GM12878 (cell line): ENCODE measurements around the gene MYOCOS. TPM values are rescaled to one million over a fixed set of nuclear protein-coding genes. Genes with fewer than 3 reads are reported as not detected.

Source experiments
- ATAC-seq: fragments of 200-7000 bp; cut with Tn5 transposase; 3 replicates; pipeline ENCODE4 v1.9.1; 2020; ENCODE audit warnings: mild to moderate bottlenecking, moderate library complexity
- BruUV-seq: library from RNA; stranded (reverse); fragments of 400-500 nt; replicated peaks from 2 replicates; lab custom pipeline; 2021; lab: Mats Ljungman, UMichigan
- CTCF ChIA-PET: fragments of 300-600 bp; sonication (Branson Sonifier 250); formaldehyde crosslinking; extraction: SDS; loops from one replicate; lab custom pipeline; 2021; ENCODE audit warnings: inconsistent platforms; lab: Yijun Ruan, JAX
- POLR2A ChIA-PET: fragments of 350-600 bp; formaldehyde crosslinking; extraction: SDS; loops from one replicate; lab custom pipeline; 2021; ENCODE audit warnings: inconsistent platforms; lab: Charles Lee
- RAD21 ChIA-PET: fragments of 300-600 bp; sonication (Branson Sonifier 250); formaldehyde crosslinking; loops from one replicate; lab custom pipeline; 2023; ENCODE audit warnings: antibody characterized with exemption; ENCODE audit not compliant: unreplicated experiment; lab: Charles Lee
- SMC1A ChIA-PET: fragments of 300-600 bp; sonication (Branson Sonifier 250); formaldehyde crosslinking; loops from one replicate; lab custom pipeline; 2023; ENCODE audit not compliant: unreplicated experiment, uncharacterized antibody; lab: Charles Lee
- DNase-seq: peaks from one replicate; pipeline ENCODE4 v3.0.0-alpha.2; 2011; ENCODE audit warnings: low read depth, low spot score
- FAIRE-seq: peaks from 3 replicates; lab custom pipeline; 2011; peaks lifted over from hg19 to GRCh38; lab: Jason Lieb, UNC
- H2AFZ ChIP-seq: 2 replicates; pipeline ENCODE4 v1.6.0; 2011; ENCODE audit warnings: low read depth, low read length, control low read depth; ENCODE audit not compliant: control insufficient read depth
- H3K27ac ChIP-seq: 2 replicates; pipeline ENCODE4 v1.5.1; 2011; ENCODE audit warnings: control low read depth; ENCODE audit not compliant: control insufficient read depth, insufficient read depth
- H3K27me3 ChIP-seq, 2 experiments: replicated peaks in 1 of 2; 2 replicates each; pipeline versions ENCODE4 v1.6.0 to v1.6.1; 2011; ENCODE audit warnings: low read length in 1 of 2; ENCODE audit not compliant: control insufficient read depth in 2 of 2, insufficient read depth in 2 of 2
- H3K36me3 ChIP-seq, 2 experiments: 2 replicates each; pipeline ENCODE4 v1.5.1; 2011; ENCODE audit warnings: low read length in 1 of 2; ENCODE audit not compliant: control insufficient read depth in 2 of 2, insufficient read depth in 2 of 2
- H3K4me1 ChIP-seq: 2 replicates; pipeline ENCODE4 v1.6.1; 2011; ENCODE audit warnings: mild to moderate bottlenecking, low read length, moderate library complexity, mixed read lengths; ENCODE audit not compliant: control insufficient read depth, insufficient read depth
- H3K4me2 ChIP-seq: 2 replicates; pipeline ENCODE4 v1.6.0; 2011; ENCODE audit warnings: control low read depth; ENCODE audit not compliant: control insufficient read depth, insufficient read depth
- H3K4me3 ChIP-seq: fragments of 200-600 bp; sonication (generic); 2 replicates; pipeline ENCODE4 v1.5.1; 2016
- H3K79me2 ChIP-seq: 2 replicates; pipeline ENCODE4 v1.6.0; 2011; ENCODE audit warnings: low read length; ENCODE audit not compliant: control insufficient read depth, insufficient read depth
- H3K9ac ChIP-seq: 2 replicates; pipeline ENCODE4 v1.8.0; 2011; ENCODE audit warnings: low read length, control low read depth, mixed read lengths; ENCODE audit not compliant: control insufficient read depth, insufficient read depth
- H3K9me3 ChIP-seq: replicated peaks from 3 replicates; pipeline ENCODE4 v1.5.1; 2011; ENCODE audit warnings: mild to moderate bottlenecking, low read length; ENCODE audit not compliant: control insufficient read depth, insufficient read depth
- H4K20me1 ChIP-seq: 2 replicates; pipeline ENCODE4 v1.6.0; 2011; ENCODE audit not compliant: control insufficient read depth, insufficient read depth
- SKIL ChIP-seq: fragments of 450-650 bp; IDR thresholded peaks from 2 replicates; pipeline ENCODE4 v1.6.1; 2017; ENCODE audit warnings: mild to moderate bottlenecking, low read depth, inconsistent platforms; ENCODE audit not compliant: poor library complexity, severe bottlenecking
- ZSCAN29 ChIP-seq: fragments of 450-650 bp; IDR thresholded peaks from 2 replicates; pipeline ENCODE4 v1.6.1; 2017; ENCODE audit warnings: mild to moderate bottlenecking, moderate library complexity
- WGBS: methylation state at CpG from one replicate; pipeline ENCODE4 v1.1.6; 2016; ENCODE audit warnings: low lambda C conversion rate; ENCODE audit not compliant: insufficient replicate concordance, insufficient coverage; ENCODE audit errors: missing lambda C conversion rate; 5-methylcytosine and 5-hydroxymethylcytosine counted together
- in situ Hi-C: fragments of 300-500 bp; cut with MboI; formaldehyde crosslinking; loops from 9 replicates; pipeline ENCODE4 v1.14.3; 2018; ENCODE audit warnings: mixed read lengths
- intact Hi-C: fragments of 100-400 bp; cut with micrococcal nuclease; formaldehyde crosslinking; loops from one replicate; pipeline ENCODE4 v1.14.2; 2022; ENCODE audit not compliant: unreplicated experiment
- polyA plus RNA-seq, 11 experiments: library from polyadenylated mRNA; depleted of rRNA in 4 of 11; unstranded in 6 of 11; stranded (reverse) in 5 of 11; fragments of >200 nt; fragmentation: Nextera tagmentation in 4 of 11; fragmentation: Illumina TruSeq in 1 of 11; extraction: Ambion mirVana in 4 of 11; extraction: Trizol in 1 of 11; gene quantifications; 1 replicate in 1 of 11; 2 replicates in 10 of 11; pipeline versions ENCODE4 v1.2.1 to v1.2.3, GENCODE V29; 2011 to 2016; ENCODE audit warnings: inconsistent platforms in 2 of 11, missing spikeins in 2 of 11, low read depth in 1 of 11
- total RNA-seq, 4 experiments: library from RNA; depleted of rRNA in 3 of 4; stranded (reverse); fragments of >200 nt in 3 of 4; fragmentation: Illumina TruSeq in 1 of 4; extraction: Trizol in 1 of 4; gene quantifications; 2 replicates each; pipeline versions ENCODE4 v1.2.1 to v1.2.3, GENCODE V29; 2013 to 2021

MYOCOS gene
- total and polyA plus RNA-seq, 10 of the 15 experiments (the other 5 are each of a cell fraction or from before 2014, with no cell fraction given): 0.12 to 0.24 (median 0.16) TPM; not detected in 4

- TF ChIP-seq SKIL: no peak
Observed at GRCh38 chr1:171610385-171610784, 11.7 kb upstream of the MYOCOS start (continued).

- RAD21 ChIA-PET: no interaction called here
- Histone ChIP-seq H4K20me1 (no peaks in the 10 kb centered on the region), H3K4me3 (no peak overlapping the region), H3K9me3 (no peaks in the 10 kb centered on the region; the same call in 2 of the 3 replicates), H3K79me2 (no peaks in the 10 kb centered on the region), H3K36me3 (no peaks in the 10 kb centered on the region), H3K27ac (no peak overlapping the region), H3K27me3 (no peaks in the 10 kb centered on the region), H3K4me2 (no peak overlapping the region), H3K9ac (no peak overlapping the region)
- intact Hi-C loops: loop anchor here (5.0 kb wide), 1 partner anchor 171 kb away; the partner anchor contains the start of gene METTL13
- SMC1A ChIA-PET: interaction anchor here (1.5 kb wide), 2 partner anchors 11 to 33 kb away, joined by 4 to 5 read pairs; partner anchors contain the start of gene MYOCOS
- CTCF ChIA-PET: interaction anchor here (1.4 kb wide), 1 partner anchor 13 kb away, joined by 6 read pairs; no protein-coding TSS in a partner anchor
- BruUV-seq: no TSS peak
- ATAC-seq (no peak), FAIRE-seq (no peak)
- WGBS: 62% methylated on average over 2 of the region's 2 CpGs
- POLR2A ChIA-PET: interaction anchor here (1.4 kb wide), 1 partner anchor 9 kb away, joined by 3 read pairs; no protein-coding TSS in a partner anchor
- in situ Hi-C loops: no loop called here
- no peak for TF ChIP-seq ZSCAN29
- TF ChIP-seq, all 136 proteins: peak for 0
- H3K4me1 ChIP-seq: peaks cover 5% of the 10 kb centered on the region
- DNase-seq: no peak
- H2AFZ ChIP-seq: no peak overlapping the region
Observed at GRCh38 chr1:171611306-171611705, 10.7 kb upstream of the MYOCOS start.
